Neuronal stem cell (in vitro differentiated cells): ENCODE data around the gene ZNF334.

Experiments used
- DNase-seq: peaks from one replicate; pipeline ENCODE4 v3.0.0-alpha.2; 2013; ENCODE audit warnings: low spot score
- H2AFZ ChIP-seq: one replicate; pipeline ENCODE4 v1.6.1; 2013; ENCODE audit warnings: mild to moderate bottlenecking, low read length, inconsistent platforms
- H2AK5ac ChIP-seq: 2 replicates; pipeline ENCODE4 v1.6.1; 2013; ENCODE audit warnings: low read depth, mild to moderate bottlenecking, inconsistent platforms, low read length, moderate library complexity, mixed read lengths
- H2BK120ac ChIP-seq: 2 replicates; pipeline ENCODE4 v1.6.1; 2013; ENCODE audit warnings: low read depth, mild to moderate bottlenecking, inconsistent platforms, low read length, moderate library complexity, mixed read lengths
- H2BK12ac ChIP-seq: one replicate; pipeline ENCODE4 v1.6.1; 2013; ENCODE audit warnings: low read length, inconsistent platforms
- H2BK15ac ChIP-seq: 2 replicates; pipeline ENCODE4 v1.6.1; 2013; ENCODE audit warnings: mild to moderate bottlenecking, low read length, inconsistent platforms, mixed read lengths
- H2BK5ac ChIP-seq: one replicate; pipeline ENCODE4 v1.6.1; 2013; ENCODE audit warnings: inconsistent platforms, mild to moderate bottlenecking, low read length, moderate library complexity
- H3K14ac ChIP-seq: one replicate; pipeline ENCODE4 v1.6.1; 2013; ENCODE audit warnings: low read length, inconsistent platforms
- H3K18ac ChIP-seq: 2 replicates; pipeline ENCODE4 v1.6.1; 2013; ENCODE audit warnings: low read length, inconsistent platforms
- H3K23ac ChIP-seq: 2 replicates; pipeline ENCODE4 v1.6.1; 2013; ENCODE audit warnings: low read depth, mild to moderate bottlenecking, mixed read lengths, low read length, inconsistent platforms; ENCODE audit not compliant: poor library complexity
- H3K27ac ChIP-seq: replicated peaks from 3 replicates; pipeline ENCODE4 v1.5.1; 2013; ENCODE audit warnings: low read length, inconsistent platforms
- H3K27me3 ChIP-seq, 3 experiments: 2 replicates each; pipeline ENCODE4 v1.6.1; 2013; ENCODE audit warnings: low read length in 3 of 3, mild to moderate bottlenecking in 2 of 3, inconsistent platforms in 1 of 3, low read depth in 1 of 3, mixed read lengths in 1 of 3, moderate library complexity in 1 of 3; ENCODE audit not compliant: control insufficient read depth in 3 of 3, insufficient read depth in 3 of 3
- H3K36me3 ChIP-seq, 2 donors: replicated peaks in 1 of 2; 2 replicates each; pipeline ENCODE4 v1.6.1; 2013; ENCODE audit warnings: low read length in 2 of 2; ENCODE audit not compliant: control insufficient read depth in 2 of 2, insufficient read depth in 2 of 2
- H3K4ac ChIP-seq: 2 replicates; pipeline ENCODE4 v1.6.1; 2013; ENCODE audit warnings: inconsistent platforms, mild to moderate bottlenecking, low read length, moderate library complexity
- H3K4me1 ChIP-seq, 2 donors: 1 replicate in 1 of 2; 2 replicates in 1 of 2; pipeline ENCODE4 v1.6.1; 2013; ENCODE audit warnings: low read length in 2 of 2, low read depth in 1 of 2; ENCODE audit not compliant: control insufficient read depth in 2 of 2, insufficient read depth in 1 of 2
- H3K4me2 ChIP-seq: one replicate; pipeline ENCODE4 v1.6.1; 2013; ENCODE audit warnings: mild to moderate bottlenecking, low read length, inconsistent platforms; ENCODE audit not compliant: insufficient read depth, poor library complexity, severe bottlenecking
- H3K4me3 ChIP-seq, 2 donors: 2 replicates each; pipeline ENCODE4 v1.5.1; 2013; ENCODE audit warnings: low read length in 2 of 2, mild to moderate bottlenecking in 2 of 2, inconsistent platforms in 1 of 2, moderate library complexity in 1 of 2
- H3K79me1 ChIP-seq: one replicate; pipeline ENCODE4 v1.6.1; 2013; ENCODE audit warnings: low read depth, mild to moderate bottlenecking, inconsistent platforms, low read length, moderate library complexity
- H3K9ac ChIP-seq: one replicate; pipeline ENCODE4 v1.6.1; 2013; ENCODE audit warnings: mild to moderate bottlenecking, low read depth, low read length, inconsistent platforms; ENCODE audit not compliant: poor library complexity
- H3K9me3 ChIP-seq, 2 donors: replicated peaks in 1 of 2; 2 replicates each; pipeline versions ENCODE3 to v1.6.1; 2013; ENCODE audit warnings: low read length in 2 of 2, mild to moderate bottlenecking in 2 of 2, inconsistent platforms in 1 of 2, low read depth in 1 of 2, mixed read lengths in 1 of 2, moderate library complexity in 1 of 2; ENCODE audit not compliant: control insufficient read depth in 2 of 2, insufficient read depth in 1 of 2
- H4K8ac ChIP-seq: one replicate; pipeline ENCODE4 v1.6.1; 2013; ENCODE audit warnings: low read depth, mild to moderate bottlenecking, inconsistent platforms, low read length, moderate library complexity
- H4K91ac ChIP-seq: one replicate; pipeline ENCODE4 v1.6.1; 2013; ENCODE audit warnings: low read length, low read depth, mild to moderate bottlenecking, inconsistent platforms; ENCODE audit not compliant: poor library complexity
- WGBS, 2 donors: extraction: QIAGEN DNeasy Blood & Tissue Kit; methylation state at CpG; one replicate each; pipeline ENCODE4 v1.1.7; 2013; ENCODE audit warnings: missing lambda C conversion rate in 2 of 2, mixed read lengths in 1 of 2; ENCODE audit not compliant: insufficient read length in 2 of 2, insufficient replicate concordance in 1 of 2; ENCODE audit errors: extremely low coverage in 2 of 2; 5-methylcytosine and 5-hydroxymethylcytosine counted together

The ZNF334 gene

GRCh38 chr20:46456255-46457028, 56.9 kb downstream of the ZNF334 start:
- Histone ChIP-seq H2AK5ac (no peak overlapping the region), H2BK12ac (no peak overlapping the region), H2BK5ac (no peak overlapping the region), H3K4me2 (no peak overlapping the region), H3K27ac (no peak overlapping the region), H3K4ac (no peak overlapping the region), H4K8ac (no peak overlapping the region), H3K4me3 (no peak overlapping the region), H2BK120ac (no peak overlapping the region), H2AFZ (no peak overlapping the region), H3K14ac (no peak overlapping the region), H3K79me1 (peaks cover 3% of the 10 kb centered on the region), H3K27me3 (peaks cover 0 to 8% (median 0%) of the 10 kb centered on the region in 3 experiments), H2BK15ac (no peak overlapping the region), H4K91ac (no peak overlapping the region), H3K23ac (no peak overlapping the region), H3K36me3 (no peaks in the 10 kb centered on the region), H3K9me3 (peaks cover 23 to 33% of the 10 kb centered on the region in 2 donors), H3K9ac (no peak overlapping the region), H3K4me1 (no peaks in the 10 kb centered on the region), H3K18ac (no peak overlapping the region)
- DNase-seq, result no peak
- WGBS, 2 donors, result no CpG with 5 or more reads among the region's 5 CpGs

- H3K4me1 ChIP-seq, result no peaks in the 10 kb centered on the region
- no peak overlapping the region for H2AFZ ChIP-seq
- peaks cover 3% of the 10 kb centered on the region for H3K79me1 ChIP-seq
- H2BK5ac ChIP-seq, result no peak overlapping the region
- no peak overlapping the region for H3K14ac ChIP-seq
- H4K91ac ChIP-seq, result no peak overlapping the region
- no peak overlapping the region for H2BK15ac ChIP-seq
- H3K18ac ChIP-seq, result no peak overlapping the region
- no peak overlapping the region for H3K4me3 ChIP-seq
- no peak overlapping the region for H3K27ac ChIP-seq
- H3K23ac ChIP-seq, result no peak overlapping the region
- peaks cover 0 to 8% (median 0%) of the 10 kb centered on the region in 3 experiments for H3K27me3 ChIP-seq
- no peak overlapping the region for H4K8ac ChIP-seq
- DNase-seq, result no peak
- no peak overlapping the region for H3K4ac ChIP-seq
- H3K4me2 ChIP-seq, result no peak overlapping the region
- no peak overlapping the region for H2BK120ac ChIP-seq
- no peak overlapping the region for H3K9ac ChIP-seq
- no peak overlapping the region for H2BK12ac ChIP-seq
- H2AK5ac ChIP-seq, result no peak overlapping the region
- peaks cover 25 to 33% of the 10 kb centered on the region in 2 donors for H3K9me3 ChIP-seq
- 100% methylated on average over 1 of the region's 2 CpGs; no CpG with 5 or more reads in 1 of the 2 donors for WGBS, 2 donors
- no peaks in the 10 kb centered on the region for H3K36me3 ChIP-seq
Measured at GRCh38 chr20:46455729-46456128, 57.6 kb downstream of the ZNF334 start.
